GM23248 (cell line): ENCODE measurements around the gene EBF4. TPM values are rescaled to one million over a fixed set of nuclear protein-coding genes. Genes with fewer than 3 reads are reported as not detected.
"Not testable (repeated sequence)": the region's sequence is repeated elsewhere in the genome, so short reads cannot be mapped to it uniquely, and the experiment has no call there.

Source experiments
- DNase-seq: peaks from one replicate; pipeline ENCODE4 v3.0.0-alpha.2; 2015
- H2AFZ ChIP-seq: fragments of 200-600 bp; sonication (generic); 2 replicates; pipeline ENCODE4 v1.6.1; 2016; ENCODE audit warnings: antibody characterized with exemption
- H3F3A ChIP-seq: fragments of 200-600 bp; sonication (generic); 2 replicates; pipeline ENCODE4 v1.6.1; 2016; ENCODE audit warnings: mild to moderate bottlenecking, antibody characterized with exemption, mixed run types; ENCODE audit not compliant: insufficient read depth
- H3K27ac ChIP-seq: fragments of 200-600 bp; sonication (generic); 2 replicates; pipeline ENCODE4 v1.5.1; 2016; ENCODE audit warnings: mild to moderate bottlenecking
- H3K27me3 ChIP-seq: fragments of 200-600 bp; sonication (generic); replicated peaks from 2 replicates; pipeline ENCODE4 v1.6.1; 2016; ENCODE audit warnings: mild to moderate bottlenecking; ENCODE audit not compliant: insufficient read depth
- H3K36me3 ChIP-seq: fragments of 200-600 bp; sonication (generic); 2 replicates; pipeline ENCODE4 v1.6.1; 2016; ENCODE audit warnings: low read depth, mild to moderate bottlenecking
- H3K4me1 ChIP-seq: fragments of 200-600 bp; sonication (generic); 2 replicates; pipeline ENCODE4 v1.6.1; 2016; ENCODE audit warnings: mild to moderate bottlenecking; ENCODE audit not compliant: insufficient read depth
- H3K4me2 ChIP-seq: fragments of 200-600 bp; sonication (generic); one replicate; pipeline ENCODE4 v1.6.1; 2016; ENCODE audit warnings: mild to moderate bottlenecking; ENCODE audit not compliant: unreplicated experiment
- H3K4me3 ChIP-seq: fragments of 200-600 bp; sonication (generic); 2 replicates; pipeline ENCODE4 v1.5.1; 2016; ENCODE audit warnings: mild to moderate bottlenecking
- H3K79me2 ChIP-seq: fragments of 200-600 bp; sonication (generic); 2 replicates; pipeline ENCODE4 v1.6.1; 2016; ENCODE audit warnings: mild to moderate bottlenecking; ENCODE audit not compliant: insufficient read depth
- H3K9ac ChIP-seq: fragments of 200-600 bp; sonication (generic); 2 replicates; pipeline ENCODE4 v1.6.1; 2016; ENCODE audit warnings: mild to moderate bottlenecking
- H3K9me2 ChIP-seq: fragments of 200-600 bp; sonication (generic); 2 replicates; pipeline ENCODE4 v1.6.1; 2016; ENCODE audit warnings: mixed run types, mild to moderate bottlenecking, moderate library complexity; ENCODE audit not compliant: insufficient read depth
- H3K9me3 ChIP-seq: fragments of 200-600 bp; sonication (generic); one replicate; pipeline ENCODE4 v1.6.1; 2017; ENCODE audit warnings: low read depth
- H4K20me1 ChIP-seq: fragments of 200-600 bp; sonication (generic); 2 replicates; pipeline ENCODE4 v1.6.0; 2016; ENCODE audit not compliant: insufficient read depth
- EZH2 ChIP-seq: fragments of 200-600 bp; sonication (generic); IDR thresholded peaks from 2 replicates; pipeline ENCODE4 v1.6.1; 2018; ENCODE audit warnings: antibody characterized with exemption, mild to moderate bottlenecking; ENCODE audit not compliant: insufficient read depth, poor library complexity, severe bottlenecking
- EZH2phosphoT487 ChIP-seq: fragments of 200-600 bp; sonication (generic); IDR thresholded peaks from 2 replicates; pipeline ENCODE4 v1.6.1; 2018; ENCODE audit warnings: antibody characterized with exemption, moderate library complexity, mild to moderate bottlenecking, low read depth; ENCODE audit not compliant: insufficient read depth
- WGBS, 2 experiments: methylation state at CpG; one replicate each; pipeline ENCODE4 v1.1.6; 2015 to 2017; ENCODE audit warnings: low lambda C conversion rate in 2 of 2, low coverage in 1 of 2; ENCODE audit errors: missing lambda C conversion rate in 2 of 2; 5-methylcytosine and 5-hydroxymethylcytosine counted together
- in situ Hi-C: fragments of 300-500 bp; cut with MboI; formaldehyde crosslinking; loops from 2 replicates; pipeline ENCODE4 v1.15.0; 2020
- polyA plus RNA-seq: library from polyadenylated mRNA; unstranded; fragments of >200 nt; fragmentation: Nextera tagmentation; extraction: Ambion mirVana; gene quantifications from 2 replicates; pipeline ENCODE4 v1.2.1, GENCODE V29; 2016
- total RNA-seq: library from RNA; depleted of rRNA; stranded (reverse); fragments of >200 nt; shearing (Covaris generic); gene quantifications from 2 replicates; pipeline ENCODE4 v1.2.3, GENCODE V29; 2014

Gene EBF4
- total and polyA plus RNA-seq, 2 experiments from 2014 or later: 0.36 TPM; not detected in 1

- Histone ChIP-seq H3K27ac (no peak overlapping the region), H3K27me3 (peaks cover 70% of the 10 kb centered on the region), H3K79me2 (no peaks in the 10 kb centered on the region), H4K20me1 (no peaks in the 10 kb centered on the region), H3K4me3 (no peak overlapping the region), H3K4me1 (no peaks in the 10 kb centered on the region), H3K36me3 (no peaks in the 10 kb centered on the region), H3F3A (no peaks in the 10 kb centered on the region), H3K9me3 (no peaks in the 10 kb centered on the region), H3K9me2 (no peaks in the 10 kb centered on the region), H3K4me2 (no peak overlapping the region), H3K9ac (no peak overlapping the region), H2AFZ (no peak overlapping the region)
- no peak for DNase-seq
- no peak for TF ChIP-seq EZH2
- no peak for TF ChIP-seq EZH2phosphoT487
- in situ Hi-C loops: no loop called here
- WGBS, 2 experiments: 41 to 44% methylated on average over 2 of the region's 2 CpGs
These were observed 70.1 kb downstream of the EBF4 start for GRCh38 chr20:2762578-2763131.

- Histone ChIP-seq H2AFZ (no peak overlapping the region), H4K20me1 (no peaks in the 10 kb centered on the region), H3K9ac (no peak overlapping the region), H3K4me3 (no peak overlapping the region), H3K27ac (no peak overlapping the region), H3K4me2 (no peak overlapping the region), H3K79me2 (no peaks in the 10 kb centered on the region), H3K4me1 (peaks cover 4% of the 10 kb centered on the region; the same call in 1 of the 2 replicates), H3K27me3 (peaks cover 65% of the 10 kb centered on the region), H3K9me2 (no peaks in the 10 kb centered on the region), H3F3A (no peaks in the 10 kb centered on the region), H3K9me3 (no peaks in the 10 kb centered on the region), H3K36me3 (no peaks in the 10 kb centered on the region)
- in situ Hi-C loops: no loop called here
- no peak for TF ChIP-seq EZH2
- TF ChIP-seq EZH2phosphoT487: no peak
- WGBS, 2 experiments: 34 to 42% methylated on average over 5 of the region's 5 CpGs
- no peak for DNase-seq
These were observed 70.6 kb downstream of the EBF4 start for GRCh38 chr20:2763186-2763585.

- TF ChIP-seq EZH2 (no peak), EZH2phosphoT487 (0 out of 2 replicates have a peak, but pooled peaks have one; percentile 35)
- H3K4me3 ChIP-seq: no peak overlapping the region
These were observed 75.4 kb downstream of the EBF4 start for GRCh38 chr20:2767768-2768631.

GRCh38 chr20:2768632-2769015 is 76.0 kb downstream of the EBF4 start:
- no peak for DNase-seq
- H4K20me1 ChIP-seq: no peaks in the 10 kb centered on the region
- 26 to 27% methylated on average over 5 of the region's 5 CpGs for WGBS, 2 experiments
- H3K79me2 ChIP-seq: no peaks in the 10 kb centered on the region
- peaks cover 9% of the 10 kb centered on the region; the same call in 1 of the 2 replicates for H3K4me1 ChIP-seq
- no peaks in the 10 kb centered on the region for H3K9me2 ChIP-seq
- no peaks in the 10 kb centered on the region for H3F3A ChIP-seq
- peaks cover 49% of the 10 kb centered on the region for H3K27me3 ChIP-seq
- H3K4me3 ChIP-seq: no peak overlapping the region
- H3K27ac ChIP-seq: no peak overlapping the region
- no peak overlapping the region for H2AFZ ChIP-seq
- no peak overlapping the region for H3K9ac ChIP-seq
- in situ Hi-C loops: no loop called here
- no peaks in the 10 kb centered on the region for H3K9me3 ChIP-seq
- H3K4me2 ChIP-seq: no peak overlapping the region
- H3K36me3 ChIP-seq: no peaks in the 10 kb centered on the region
- no peak for TF ChIP-seq EZH2
- no peak for TF ChIP-seq EZH2phosphoT487

More at GRCh38 chr20:2767768-2768631, 75.4 kb downstream of the EBF4 start:
- Histone ChIP-seq H3K9me2 (no peaks in the 10 kb centered on the region), H3K4me2 (peak overlapping the region; percentile 8), H3K9ac (no peak overlapping the region), H3K27me3 (peaks cover 52% of the 10 kb centered on the region), H3K9me3 (no peaks in the 10 kb centered on the region), H3K27ac (no peak overlapping the region), H3K79me2 (no peaks in the 10 kb centered on the region), H3K4me1 (peaks cover 9% of the 10 kb centered on the region; the same call in 1 of the 2 replicates), H4K20me1 (no peaks in the 10 kb centered on the region), H3F3A (no peaks in the 10 kb centered on the region), H3K36me3 (no peaks in the 10 kb centered on the region), H2AFZ (no peak overlapping the region)
- 26 to 29% methylated on average over 14 to 15 of the region's 15 CpGs for WGBS, 2 experiments
- in situ Hi-C loops: no loop called here
- peak; percentile 75 for DNase-seq

- H3K4me1 ChIP-seq, DNase-seq, H3K27ac ChIP-seq, H3F3A ChIP-seq, H4K20me1 ChIP-seq, H3K36me3 ChIP-seq, H3K9me2 ChIP-seq, H3K79me2 ChIP-seq, H3K9me3 ChIP-seq, in situ Hi-C loops, H3K4me2 ChIP-seq, H3K9ac ChIP-seq, H3K4me3 ChIP-seq, H2AFZ ChIP-seq: not testable (repeated sequence)
- H3K27me3 ChIP-seq: peaks cover 35% of the 10 kb centered on the region
- WGBS, 2 experiments: 77 to 87% methylated on average over 12 of the region's 12 CpGs
These were observed 77.5 kb downstream of the EBF4 start for GRCh38 chr20:2770091-2770490.
